GM21381 (cell line): ENCODE measurements around the gene TRIML2.
"Not testable (repeated sequence)": the region's sequence is repeated elsewhere in the genome, so short reads cannot be mapped to it uniquely, and the experiment has no call there.

Experiments used
- ATAC-seq: cut with Tn5 transposase; IDR thresholded peaks from one replicate; pipeline ENCODE4 v1.9.1; 2021; ENCODE audit warnings: mild to moderate bottlenecking, moderate library complexity; ENCODE audit not compliant: unreplicated experiment

TRIML2 gene

DNA sequence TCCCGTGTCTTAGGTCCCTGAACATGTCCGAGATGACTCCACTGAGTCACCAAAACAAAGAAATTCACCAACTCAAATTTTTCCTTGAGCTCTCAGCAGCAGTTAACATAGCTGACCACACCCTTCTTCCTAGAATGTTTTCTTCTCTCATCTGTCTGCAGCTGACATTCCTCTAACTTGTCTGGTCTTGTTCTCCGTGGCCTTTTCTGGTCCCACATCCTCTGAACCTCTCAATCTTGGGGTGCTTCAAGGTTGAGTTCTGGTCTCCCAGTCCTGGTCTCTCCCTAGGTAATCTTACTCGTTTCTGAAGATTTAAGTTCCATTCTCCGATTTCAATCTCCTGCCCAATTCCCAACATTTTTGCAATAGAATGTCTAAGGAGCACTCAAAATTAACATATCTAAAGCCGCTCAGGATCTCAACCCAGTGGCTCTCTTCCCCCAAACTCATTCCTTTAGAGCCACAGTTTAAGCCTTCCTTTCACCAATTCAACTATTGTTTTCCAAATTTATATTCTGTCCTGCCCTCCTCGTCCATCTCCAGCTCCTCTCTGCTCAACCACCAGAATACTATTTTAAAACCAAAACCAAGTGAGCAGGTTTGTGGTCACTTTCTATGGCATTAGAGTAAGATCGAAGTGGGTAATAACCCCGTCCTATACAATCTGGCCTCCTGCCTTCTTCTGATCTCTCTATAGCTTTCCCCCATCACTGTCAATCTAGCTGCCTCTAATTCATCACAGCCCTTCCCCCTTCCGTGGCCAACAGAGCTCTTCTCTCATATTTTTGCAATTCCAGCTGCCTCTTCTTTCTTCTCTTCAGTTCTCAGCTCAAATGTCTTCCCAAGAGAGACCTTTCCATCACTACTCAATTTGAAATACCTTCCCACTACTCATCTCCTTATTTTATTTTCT is 1.2 kb downstream of the TRIML2 start:
- ATAC-seq: no peak

DNA sequence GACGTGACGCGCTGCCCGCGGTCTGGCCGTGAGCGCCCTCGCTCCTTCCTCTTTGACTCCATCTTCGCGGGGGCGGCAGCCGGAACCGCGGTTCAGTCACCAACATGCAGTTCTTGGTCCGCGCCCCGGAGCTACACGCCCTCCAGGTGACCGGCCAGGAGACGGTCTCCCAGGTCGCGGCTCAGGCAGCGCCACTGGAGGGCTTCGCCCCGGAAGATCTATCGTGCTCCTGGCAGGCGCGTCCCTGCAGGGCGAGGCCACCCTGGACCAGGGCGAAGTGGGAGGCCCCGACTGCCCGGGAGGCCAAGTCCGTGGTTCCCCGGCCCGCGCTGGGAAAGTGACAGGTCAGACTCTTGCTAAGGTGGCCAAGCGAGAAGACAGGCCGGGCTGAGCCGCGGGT is 2.9 kb downstream of the TRIML2 start:
- ATAC-seq: no peak

DNA sequence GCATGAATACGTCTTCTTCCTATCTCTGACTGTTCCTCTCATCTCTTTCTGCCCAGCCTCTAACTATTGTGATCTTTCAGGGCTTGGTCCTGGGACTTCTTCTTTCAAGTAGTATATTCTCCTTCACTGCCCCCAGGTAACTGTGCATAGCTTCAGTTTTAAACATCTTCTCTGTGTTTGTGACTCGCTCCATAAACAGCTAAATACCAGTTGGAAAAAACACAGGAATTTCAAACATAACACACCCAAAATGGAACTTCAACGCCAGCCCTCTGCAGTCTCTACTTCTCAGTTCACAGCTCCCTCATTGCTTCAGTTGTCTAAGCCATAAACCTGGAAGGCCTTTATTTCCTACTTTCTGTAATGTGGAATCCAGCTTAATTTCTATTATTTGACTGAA is 16.6 kb downstream of the TRIML2 start:
- ATAC-seq: no peak

DNA sequence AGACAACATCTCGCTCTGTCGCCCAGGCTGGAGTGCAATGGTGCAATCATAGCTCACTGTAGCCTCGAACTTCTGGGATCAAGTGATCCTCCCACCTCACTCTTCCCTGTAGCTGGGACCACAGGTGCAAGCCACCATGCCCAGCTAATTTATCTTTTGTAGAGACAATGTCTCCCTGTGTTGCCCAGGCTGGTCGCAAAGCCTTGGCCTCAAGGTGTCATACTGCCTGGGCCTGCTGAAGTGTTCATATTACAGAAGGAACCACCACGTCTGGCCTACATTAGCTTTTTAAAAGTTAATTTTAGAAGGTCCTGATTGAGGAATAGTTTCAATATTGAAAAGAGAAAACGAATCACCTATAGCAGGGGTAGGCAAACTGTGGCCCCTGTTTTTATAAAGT is 22.5 kb downstream of the TRIML2 start:
- no peak for ATAC-seq

DNA sequence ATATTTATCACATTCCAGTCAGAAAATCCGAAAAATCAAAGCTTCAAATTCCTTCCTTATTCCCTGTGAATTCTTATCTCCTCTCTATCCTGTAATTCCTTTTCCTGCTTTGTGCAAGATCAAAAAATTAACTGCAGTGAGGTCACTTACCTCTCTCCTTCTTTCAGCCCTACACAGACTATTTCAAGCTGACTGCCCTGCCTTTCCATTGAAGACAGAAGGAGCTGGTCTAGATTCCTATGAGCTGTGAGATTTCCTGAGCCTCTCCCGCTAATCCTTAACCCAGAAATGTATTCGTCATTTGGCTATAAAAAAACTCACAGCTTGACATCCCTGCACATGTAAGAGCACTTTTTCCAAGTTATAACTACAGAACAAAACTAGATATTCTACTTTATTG is 26.6 kb downstream of the TRIML2 start:
- no peak for ATAC-seq

GRCh38 chr4:188078116-188078515 is 31.3 kb downstream of the TRIML2 start:
- ATAC-seq: no peak

DNA sequence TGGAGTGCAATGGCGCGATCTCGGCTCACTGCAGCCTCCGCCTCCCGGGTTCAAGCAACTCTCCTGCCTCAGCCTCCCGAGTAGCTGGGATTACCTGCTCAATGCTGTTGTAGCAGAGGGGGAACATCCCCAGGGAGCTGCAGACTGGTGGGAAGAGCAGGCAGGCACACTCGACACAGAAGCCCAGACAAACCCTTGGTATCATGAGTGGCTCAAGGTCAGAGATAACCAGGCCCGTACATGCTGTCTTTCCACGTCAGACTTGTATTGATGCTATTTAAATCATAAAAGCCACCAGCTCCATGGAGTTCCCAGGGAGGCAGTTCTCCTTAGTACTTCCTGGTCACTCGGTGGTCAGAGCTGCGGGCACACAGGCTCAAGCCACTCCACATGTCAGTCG is 33.2 kb downstream of the TRIML2 start:
- ATAC-seq: no peak

- no peak for ATAC-seq
Observed at GRCh38 chr4:188061083-188061482, 48.3 kb downstream of the TRIML2 start.

- ATAC-seq: no peak
Observed at GRCh38 chr4:188053302-188053701, 56.1 kb downstream of the TRIML2 start.

DNA sequence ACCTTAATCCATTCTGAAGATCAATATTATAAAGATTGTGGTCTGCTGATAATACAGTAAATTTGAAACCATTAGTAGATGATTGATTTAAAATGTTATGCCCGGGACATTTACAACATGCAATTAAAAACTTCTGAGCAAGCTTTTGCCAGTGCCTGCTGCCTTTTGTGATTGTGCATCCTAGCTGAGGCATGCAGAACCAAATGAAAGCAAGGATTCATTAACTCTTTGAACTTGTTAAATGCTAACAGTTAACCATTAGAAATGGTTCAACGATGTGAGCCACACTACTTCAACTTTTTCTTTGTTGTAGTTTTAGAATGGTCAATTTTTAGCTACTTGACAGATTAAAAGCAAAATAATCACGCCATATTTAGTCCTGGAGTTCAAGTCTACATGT is 62.7 kb downstream of the TRIML2 start:
- ATAC-seq: no peak

DNA sequence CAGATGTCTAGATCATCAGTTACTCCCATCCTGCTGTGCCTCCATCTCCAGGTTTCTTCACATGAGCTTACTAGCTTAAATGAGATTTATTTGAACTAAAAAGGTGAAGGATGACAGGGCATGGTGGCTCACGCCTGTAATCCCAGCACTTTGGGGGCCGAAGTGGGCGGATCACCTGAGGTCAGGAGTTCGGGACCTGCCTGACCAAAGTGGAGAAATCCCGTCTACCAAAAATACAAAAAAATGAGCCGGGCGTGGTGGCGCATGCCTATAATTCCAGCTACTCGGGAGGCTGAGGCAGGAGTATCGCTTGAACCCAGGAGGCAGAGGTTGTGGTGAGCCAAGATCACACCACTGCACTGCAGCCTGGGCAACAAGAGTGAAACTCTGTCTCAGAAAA is 63.9 kb downstream of the TRIML2 start:
- ATAC-seq: not testable (repeated sequence)

DNA sequence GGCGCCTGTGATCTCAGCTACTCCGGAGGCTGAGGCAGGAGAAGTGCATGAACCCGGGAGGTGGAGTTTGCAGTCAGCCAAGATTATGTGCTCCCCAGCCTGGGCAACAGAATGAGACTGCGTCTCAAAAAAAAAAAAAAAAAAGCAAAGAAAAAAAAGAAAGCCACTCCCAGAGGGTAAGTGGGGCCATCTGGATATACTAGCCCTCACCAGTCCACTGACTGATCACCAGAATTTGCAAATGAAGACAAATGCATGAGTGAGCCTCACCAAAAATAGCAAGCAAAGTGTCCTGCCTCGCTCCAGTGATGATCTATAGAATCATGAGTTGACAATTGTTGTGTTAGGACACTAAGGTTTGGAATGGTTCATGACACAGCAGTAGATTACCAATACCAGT is 66.2 kb downstream of the TRIML2 start:
- no peak for ATAC-seq

DNA sequence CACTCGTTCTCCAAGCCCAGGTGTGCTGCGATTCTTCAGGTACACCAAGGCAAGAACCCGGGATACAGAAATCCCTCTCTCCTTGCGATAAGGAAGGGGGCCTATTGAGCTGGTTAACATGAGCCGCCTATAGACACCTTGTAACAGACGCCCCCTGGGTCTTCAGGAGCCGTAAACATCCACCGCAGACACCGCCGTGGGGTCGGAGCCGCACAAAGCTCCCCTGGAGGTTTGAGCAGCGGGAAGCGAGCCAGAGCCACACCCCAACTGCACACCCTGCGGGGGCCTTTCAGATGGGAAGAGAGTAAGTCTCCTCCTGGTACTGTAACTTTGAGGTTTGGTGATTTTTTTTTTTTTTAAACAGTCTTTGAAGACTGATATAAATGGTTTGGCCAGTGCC is 67.2 kb downstream of the TRIML2 start:
- no peak for ATAC-seq

- ATAC-seq: no peak
Observed at GRCh38 chr4:188041721-188042120, 67.7 kb downstream of the TRIML2 start.
